Measurements from ENCODE around the gene SRPK1. TPM values are rescaled to one million over a fixed set of nuclear protein-coding genes. Genes with fewer than 3 reads are reported as not detected.
"Not testable (repeated sequence)": the region's sequence is repeated elsewhere in the genome, so short reads cannot be mapped to it uniquely, and the experiment has no call there.

The SRPK1 gene
- total RNA-seq, 1 donor = 36.6 TPM

GRCh38 chr6:35916056-35916455 lies 4.8 kb downstream of the SRPK1 start:
- H3K36me3 ChIP-seq (ENCODE audit: insufficient read depth, low read length) = peaks cover 14% of the 10 kb centered on the region
- peaks cover 70% of the 10 kb centered on the region for H3K79me2 ChIP-seq (ENCODE audit: insufficient read depth, low read length)
- H3K9me3 ChIP-seq (ENCODE audit: low read depth, low read length) = no peaks in the 10 kb centered on the region
- H2AFZ ChIP-seq (ENCODE audit: low read length) = no peak overlapping the region
- DNase-seq (ENCODE audit: insufficient read length, low spot score, missing footprints) = no peak
- TF ChIP-seq CTCF (IDR thresholded peaks at IDR 0.05; ENCODE audit: extremely low read depth, low read depth, low read length) = no peak
- peaks cover 3% of the 10 kb centered on the region for H4K20me1 ChIP-seq (ENCODE audit: insufficient read depth, low read length)
- H3K4me3 ChIP-seq (ENCODE audit: insufficient read depth, low read length) = no peak overlapping the region
- H3K27me3 ChIP-seq (ENCODE audit: insufficient read depth, low read length) = no peaks in the 10 kb centered on the region
- no peak overlapping the region for H3K27ac ChIP-seq (ENCODE audit: low read depth, low read length)
- no peak overlapping the region for H3K4me2 ChIP-seq (ENCODE audit: insufficient read depth, low read length)
- peaks cover 30% of the 10 kb centered on the region for H3K4me1 ChIP-seq (ENCODE audit: insufficient read depth, low read length)

- H3K27ac ChIP-seq (ENCODE audit: low read depth, low read length) = no peak overlapping the region
- no peak overlapping the region for H2AFZ ChIP-seq (ENCODE audit: low read length)
- H3K4me3 ChIP-seq (ENCODE audit: insufficient read depth, low read length) = no peak overlapping the region
- H3K79me2 ChIP-seq (ENCODE audit: insufficient read depth, low read length) = peaks cover 72% of the 10 kb centered on the region
- no peaks in the 10 kb centered on the region for H3K27me3 ChIP-seq (ENCODE audit: insufficient read depth, low read length)
- no peak overlapping the region for H3K4me2 ChIP-seq (ENCODE audit: insufficient read depth, low read length)
- peaks cover 2% of the 10 kb centered on the region for H3K9me3 ChIP-seq (ENCODE audit: low read depth, low read length)
- H3K4me1 ChIP-seq (ENCODE audit: insufficient read depth, low read length) = peaks cover 28% of the 10 kb centered on the region
- peaks cover 3% of the 10 kb centered on the region for H4K20me1 ChIP-seq (ENCODE audit: insufficient read depth, low read length)
- no peak for DNase-seq (ENCODE audit: insufficient read length, low spot score, missing footprints)
- TF ChIP-seq CTCF (IDR thresholded peaks at IDR 0.05; ENCODE audit: extremely low read depth, low read depth, low read length) = no peak
- peaks cover 23% of the 10 kb centered on the region for H3K36me3 ChIP-seq (ENCODE audit: insufficient read depth, low read length)
These were observed 6.4 kb downstream of the SRPK1 start for GRCh38 chr6:35914536-35914935.

- no peak for TF ChIP-seq CTCF (IDR thresholded peaks at IDR 0.05; ENCODE audit: extremely low read depth, low read depth, low read length)
- Histone ChIP-seq H3K9me3 (ENCODE audit: low read depth, low read length) (peaks cover 2% of the 10 kb centered on the region), H3K79me2 (ENCODE audit: insufficient read depth, low read length) (peaks cover 67% of the 10 kb centered on the region), H4K20me1 (ENCODE audit: insufficient read depth, low read length) (peaks cover 3% of the 10 kb centered on the region), H3K27ac (ENCODE audit: low read depth, low read length) (peak overlapping the region; percentile 62), H3K27me3 (ENCODE audit: insufficient read depth, low read length) (no peaks in the 10 kb centered on the region), H3K4me2 (ENCODE audit: insufficient read depth, low read length) (no peak overlapping the region), H3K4me3 (ENCODE audit: insufficient read depth, low read length) (no peak overlapping the region), H2AFZ (ENCODE audit: low read length) (no peak overlapping the region), H3K4me1 (ENCODE audit: insufficient read depth, low read length) (peaks cover 11% of the 10 kb centered on the region), H3K36me3 (ENCODE audit: insufficient read depth, low read length) (peaks cover 26% of the 10 kb centered on the region)
- peak; percentile 75 for DNase-seq (ENCODE audit: insufficient read length, low spot score, missing footprints)
These were observed 8.8 kb downstream of the SRPK1 start for GRCh38 chr6:35911871-35912653.

- not testable (repeated sequence) for DNase-seq (ENCODE audit: insufficient read length, low spot score, missing footprints); H2AFZ ChIP-seq (ENCODE audit: low read length); H3K27ac ChIP-seq (ENCODE audit: low read depth, low read length); H3K4me3 ChIP-seq (ENCODE audit: insufficient read depth, low read length); H4K20me1 ChIP-seq (ENCODE audit: insufficient read depth, low read length); H3K9me3 ChIP-seq (ENCODE audit: low read depth, low read length); H3K27me3 ChIP-seq (ENCODE audit: insufficient read depth, low read length); H3K4me2 ChIP-seq (ENCODE audit: insufficient read depth, low read length)
- peaks cover 21% of the 10 kb centered on the region for H3K4me1 ChIP-seq (ENCODE audit: insufficient read depth, low read length)
- H3K36me3 ChIP-seq (ENCODE audit: insufficient read depth, low read length) = peaks cover 21% of the 10 kb centered on the region
- peaks cover 72% of the 10 kb centered on the region for H3K79me2 ChIP-seq (ENCODE audit: insufficient read depth, low read length)
These were observed 11.3 kb downstream of the SRPK1 start for GRCh38 chr6:35909571-35909970.

- not testable (repeated sequence) for H4K20me1 ChIP-seq (ENCODE audit: insufficient read depth, low read length); H3K9me3 ChIP-seq (ENCODE audit: low read depth, low read length); H3K4me2 ChIP-seq (ENCODE audit: insufficient read depth, low read length); H2AFZ ChIP-seq (ENCODE audit: low read length); H3K27ac ChIP-seq (ENCODE audit: low read depth, low read length); H3K27me3 ChIP-seq (ENCODE audit: insufficient read depth, low read length); DNase-seq (ENCODE audit: insufficient read length, low spot score, missing footprints); H3K4me3 ChIP-seq (ENCODE audit: insufficient read depth, low read length)
- Histone ChIP-seq H3K4me1 (ENCODE audit: insufficient read depth, low read length) (peaks cover 21% of the 10 kb centered on the region), H3K79me2 (ENCODE audit: insufficient read depth, low read length) (peaks cover 77% of the 10 kb centered on the region), H3K36me3 (ENCODE audit: insufficient read depth, low read length) (peaks cover 16% of the 10 kb centered on the region)
These were observed 12.0 kb downstream of the SRPK1 start for GRCh38 chr6:35908753-35909401.

Measured in osteoblast (primary cell).